IgD-negative memory B cell (primary cell): ENCODE results near the gene MAP3K4. TPM values are rescaled to one million over a fixed set of nuclear protein-coding genes. Genes with fewer than 3 reads are reported as not detected.
"Not testable (repeated sequence)": the region's sequence is repeated elsewhere in the genome, so short reads cannot be mapped to it uniquely, and the experiment has no call there.

Experiments used
- H3K27ac Mint-ChIP-seq, 3 donors: one replicate each; pipeline ENCODE4 v1.8.0; 2020 to 2022; ENCODE audit warnings: mild to moderate bottlenecking in 3 of 3, mixed read lengths in 3 of 3, moderate library complexity in 1 of 3
- H3K27me3 Mint-ChIP-seq: one replicate; pipeline ENCODE4 v1.8.0; 2021; ENCODE audit warnings: mixed read lengths
- H3K36me3 Mint-ChIP-seq: one replicate; pipeline ENCODE4 v1.8.0; 2020; ENCODE audit warnings: mild to moderate bottlenecking, mixed read lengths
- H3K4me1 Mint-ChIP-seq, 3 donors: one replicate each; pipeline ENCODE4 v1.8.0; 2020 to 2022; ENCODE audit warnings: mixed read lengths in 3 of 3, mild to moderate bottlenecking in 1 of 3
- H3K4me3 Mint-ChIP-seq, 4 donors: one replicate each; pipeline ENCODE4 v1.8.0; 2020 to 2022; ENCODE audit warnings: mild to moderate bottlenecking in 4 of 4, mixed read lengths in 4 of 4, moderate library complexity in 3 of 4
- H3K9me3 Mint-ChIP-seq, 3 donors: one replicate each; pipeline ENCODE4 v1.8.0; 2020 to 2021; ENCODE audit warnings: mixed read lengths in 3 of 3, mild to moderate bottlenecking in 1 of 3
- polyA plus RNA-seq: library from polyadenylated mRNA; unstranded; fragments of 300-500 nt; fragmentation: Illumina TruSeq; gene quantifications from one replicate; pipeline ENCODE4 v1.2.3, GENCODE V29; 2021

Gene MAP3K4
- polyA plus RNA-seq, 1 donor from 2014 or later = 10.5 TPM

DNA sequence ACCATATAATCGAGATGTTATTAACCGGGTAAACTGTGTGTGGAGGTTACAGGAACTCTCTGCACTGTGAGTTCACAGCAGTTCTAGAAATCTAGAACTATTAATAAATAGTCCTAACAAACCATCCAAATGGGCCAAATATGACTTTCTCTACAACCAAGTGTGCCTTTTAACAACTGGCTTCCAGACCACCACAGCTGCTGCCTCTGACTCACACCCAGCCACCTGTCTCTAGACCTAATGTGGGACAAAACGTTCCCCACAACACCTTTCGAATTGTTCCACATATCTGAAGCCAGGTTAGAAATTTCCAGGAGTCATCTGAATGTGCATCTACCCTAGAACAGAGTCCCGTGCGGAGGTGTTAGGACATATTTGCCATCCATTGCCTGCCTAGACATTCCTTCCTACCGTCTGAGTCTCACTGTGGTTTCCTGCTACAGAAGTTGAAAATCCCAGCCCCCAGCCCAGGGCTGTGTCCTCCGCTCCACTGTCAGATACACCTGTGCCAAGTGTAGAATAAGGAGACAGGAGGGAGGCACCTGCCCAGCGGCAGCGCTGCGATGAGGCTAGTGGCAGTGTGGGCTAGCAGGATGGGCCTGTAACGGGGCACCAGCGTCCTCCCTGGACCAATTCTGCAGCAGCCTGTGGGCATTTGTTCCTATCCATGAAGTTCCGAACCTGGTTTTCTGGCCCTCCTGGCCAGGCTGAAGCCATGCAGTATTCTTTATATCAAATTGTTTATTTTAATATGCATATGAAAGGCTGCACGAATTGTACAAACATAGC, 28.5 kb upstream of the MAP3K4 start:
- H3K27ac Mint-ChIP-seq = no peak overlapping the region
- no peaks in the 10 kb centered on the region for H3K4me1 Mint-ChIP-seq
- H3K4me3 Mint-ChIP-seq = no peak overlapping the region
- peaks cover 3% of the 10 kb centered on the region for H3K27me3 Mint-ChIP-seq
- H3K9me3 Mint-ChIP-seq = no peaks in the 10 kb centered on the region
- H3K36me3 Mint-ChIP-seq = no peaks in the 10 kb centered on the region

DNA sequence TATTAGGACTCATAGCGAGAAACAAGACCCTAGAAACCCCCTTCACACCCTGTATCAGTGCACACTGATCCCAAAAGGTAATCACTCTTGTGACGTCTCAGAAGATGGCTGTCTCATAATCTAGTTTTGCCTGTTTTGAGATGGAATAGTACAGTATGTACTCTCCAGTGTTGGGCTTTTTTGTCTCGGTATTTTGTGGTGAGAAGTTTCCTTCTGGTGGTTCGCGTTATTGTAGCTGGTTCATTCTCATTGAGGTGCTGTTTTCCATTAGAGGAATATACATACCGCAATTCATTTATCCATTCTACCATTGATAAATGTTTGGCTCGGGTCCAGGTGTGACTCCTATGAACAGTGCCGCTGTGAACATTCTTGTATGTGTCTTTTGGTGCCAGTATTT, 27.9 kb upstream of the MAP3K4 start:
- Mint-ChIP-seq H3K27me3 (peaks cover 3% of the 10 kb centered on the region), H3K27ac (no peak overlapping the region), H3K4me3 (no peak overlapping the region)

DNA sequence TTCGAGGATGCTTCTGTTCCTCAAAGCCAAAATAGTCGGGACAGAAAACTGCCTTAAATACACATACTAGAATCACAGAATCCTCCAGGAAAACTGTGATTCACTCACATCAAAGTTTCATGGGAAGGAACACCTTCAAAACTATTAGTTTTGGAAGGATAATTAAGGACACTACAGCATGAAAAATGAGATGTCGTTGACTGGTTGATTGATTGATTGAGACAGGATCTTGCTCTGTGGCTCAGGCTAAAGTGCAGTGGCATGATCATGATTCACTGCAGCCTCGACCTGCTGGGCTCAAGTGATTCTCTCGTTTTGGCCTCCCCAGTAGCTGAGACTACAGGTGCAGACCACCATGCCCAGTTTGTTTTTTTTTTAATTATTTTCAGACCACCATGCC, 25.7 kb upstream of the MAP3K4 start:
- Mint-ChIP-seq H3K4me3 (no peak overlapping the region), H3K27me3 (peaks cover 6% of the 10 kb centered on the region), H3K9me3 (no peaks in the 10 kb centered on the region), H3K27ac (no peak overlapping the region), H3K36me3 (no peaks in the 10 kb centered on the region), H3K4me1 (no peaks in the 10 kb centered on the region)

More for the DNA sequence above, 27.9 kb upstream of the MAP3K4 start:
- Mint-ChIP-seq H3K9me3 (no peaks in the 10 kb centered on the region), H3K36me3 (no peaks in the 10 kb centered on the region), H3K4me1 (no peaks in the 10 kb centered on the region)

DNA sequence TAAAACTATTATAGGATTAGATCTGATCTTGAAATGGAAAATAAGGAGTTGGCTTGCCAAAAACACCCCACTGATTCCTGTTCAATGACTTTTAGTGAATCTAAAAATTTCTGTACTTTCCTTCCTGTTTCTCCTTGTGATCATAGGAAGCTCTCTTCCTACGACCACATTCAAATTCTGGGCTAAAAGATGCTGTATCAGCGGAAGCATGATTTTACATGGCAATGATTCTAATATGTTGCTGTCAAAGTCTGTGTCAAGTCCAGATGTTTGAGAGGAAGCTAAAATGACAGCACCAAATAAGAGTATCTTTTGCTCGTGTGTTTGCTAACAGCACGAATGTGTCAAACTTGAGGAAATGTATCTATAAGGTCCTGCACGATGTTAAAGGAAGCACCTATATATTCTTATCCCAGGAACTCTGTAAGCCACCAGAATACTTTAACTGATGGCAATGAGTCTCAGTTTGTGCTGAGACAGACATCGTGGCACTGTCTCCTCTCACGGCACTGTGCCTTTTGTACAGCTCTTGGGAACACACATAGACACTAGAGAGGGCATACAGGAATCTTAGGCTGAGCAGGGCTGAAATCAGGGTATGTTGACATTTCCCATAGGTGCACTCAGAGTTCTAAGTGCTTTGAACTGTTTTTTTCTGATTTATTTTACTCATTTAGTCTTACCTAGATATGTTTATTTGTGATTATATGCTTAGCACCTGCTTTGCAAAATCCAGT, 24.9 kb upstream of the MAP3K4 start:
- Mint-ChIP-seq H3K36me3 (no peaks in the 10 kb centered on the region), H3K4me1 (no peaks in the 10 kb centered on the region), H3K4me3 (no peak overlapping the region), H3K27me3 (peaks cover 6% of the 10 kb centered on the region), H3K27ac (no peak overlapping the region), H3K9me3 (no peaks in the 10 kb centered on the region)

DNA sequence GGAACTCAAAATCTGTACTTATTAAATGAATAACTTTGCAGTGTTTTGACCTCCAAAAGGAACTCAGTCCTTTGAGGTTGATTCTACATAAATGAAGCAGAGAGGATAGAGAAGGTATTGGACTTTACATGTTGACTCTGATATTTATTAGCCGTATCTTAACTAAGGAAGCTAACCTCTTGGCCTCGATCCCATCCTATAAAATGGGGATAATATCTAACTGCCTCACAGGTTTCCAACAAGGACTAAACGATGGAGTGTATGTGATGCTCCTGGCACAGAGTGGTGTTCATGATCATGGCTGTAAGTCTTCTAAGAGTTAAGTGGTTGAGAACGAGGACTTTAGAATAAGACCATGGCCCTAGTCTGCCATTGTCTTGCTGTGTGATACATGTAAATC, 24.2 kb upstream of the MAP3K4 start:
- no peak overlapping the region for H3K4me3 Mint-ChIP-seq
- H3K4me1 Mint-ChIP-seq = no peaks in the 10 kb centered on the region
- H3K9me3 Mint-ChIP-seq = no peaks in the 10 kb centered on the region
- peaks cover 6% of the 10 kb centered on the region for H3K27me3 Mint-ChIP-seq
- H3K27ac Mint-ChIP-seq = no peak overlapping the region
- no peaks in the 10 kb centered on the region for H3K36me3 Mint-ChIP-seq

DNA sequence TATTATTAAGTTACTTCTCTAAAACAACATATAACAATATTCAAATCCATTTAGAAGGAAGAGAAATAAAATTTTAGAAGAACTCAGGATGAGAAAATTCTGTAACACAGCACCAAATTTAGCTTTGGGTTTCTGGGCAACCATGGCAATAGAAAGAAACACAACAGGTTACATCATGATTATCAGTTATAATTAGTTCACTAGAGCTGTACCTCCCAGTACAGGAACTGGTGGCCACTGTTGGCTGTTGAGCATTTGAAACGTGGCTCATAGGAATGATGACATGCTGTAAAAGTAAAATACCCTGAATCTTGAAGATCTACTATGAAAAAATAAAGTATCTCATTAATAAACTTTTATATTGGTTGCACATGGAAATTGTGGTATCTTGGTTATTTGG, 23.7 kb upstream of the MAP3K4 start:
- H3K4me1 Mint-ChIP-seq = no peaks in the 10 kb centered on the region
- peaks cover 8% of the 10 kb centered on the region for H3K27me3 Mint-ChIP-seq
- H3K36me3 Mint-ChIP-seq = no peaks in the 10 kb centered on the region
- H3K4me3 Mint-ChIP-seq = no peak overlapping the region
- no peak overlapping the region for H3K27ac Mint-ChIP-seq
- H3K9me3 Mint-ChIP-seq = no peaks in the 10 kb centered on the region

DNA sequence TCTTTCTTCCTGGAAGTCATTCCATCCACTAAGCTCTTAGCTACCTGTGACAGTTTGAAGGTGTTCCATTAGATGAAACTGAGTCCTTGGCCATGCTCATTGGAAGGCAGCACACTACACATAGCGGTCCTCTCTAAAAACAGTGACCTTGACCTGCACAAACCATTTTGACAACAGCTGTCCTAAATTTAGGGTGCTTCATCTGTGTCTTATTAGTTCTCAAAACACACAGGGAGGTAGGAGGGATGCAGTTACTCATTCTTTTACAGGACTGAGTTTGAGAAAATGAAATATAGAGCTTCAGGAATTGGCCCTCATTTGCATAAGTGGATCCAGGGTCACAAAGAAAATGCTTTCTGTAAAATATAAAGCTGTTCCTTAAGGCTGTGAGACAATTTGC, 20.4 kb upstream of the MAP3K4 start:
- H3K36me3 Mint-ChIP-seq = no peaks in the 10 kb centered on the region
- no peak overlapping the region for H3K27ac Mint-ChIP-seq
- H3K9me3 Mint-ChIP-seq = no peaks in the 10 kb centered on the region
- no peak overlapping the region for H3K4me3 Mint-ChIP-seq
- peaks cover 15% of the 10 kb centered on the region for H3K27me3 Mint-ChIP-seq
- H3K4me1 Mint-ChIP-seq = no peaks in the 10 kb centered on the region

DNA sequence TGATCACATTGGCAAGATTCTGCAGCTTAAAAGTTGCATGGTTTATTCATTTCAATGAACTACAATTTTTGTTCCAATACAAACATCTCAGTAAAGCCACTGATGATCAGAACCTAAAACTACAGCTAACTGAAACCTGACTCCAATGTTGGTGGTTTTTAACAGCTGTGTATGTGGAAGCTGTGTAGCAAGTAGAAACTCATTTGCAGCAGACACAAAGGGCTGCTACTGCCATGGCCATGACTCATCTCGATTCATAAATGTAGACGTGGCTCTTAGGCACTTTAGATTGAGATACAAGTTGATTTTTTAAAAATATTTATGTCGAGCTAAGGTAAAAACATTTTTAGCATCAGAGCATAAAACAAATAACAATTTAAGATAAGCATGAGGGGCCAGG, 19.5 kb upstream of the MAP3K4 start:
- no peak overlapping the region for H3K27ac Mint-ChIP-seq
- no peaks in the 10 kb centered on the region for H3K9me3 Mint-ChIP-seq
- H3K27me3 Mint-ChIP-seq = peaks cover 15% of the 10 kb centered on the region
- H3K36me3 Mint-ChIP-seq = no peaks in the 10 kb centered on the region
- H3K4me3 Mint-ChIP-seq = no peak overlapping the region
- no peaks in the 10 kb centered on the region for H3K4me1 Mint-ChIP-seq

DNA sequence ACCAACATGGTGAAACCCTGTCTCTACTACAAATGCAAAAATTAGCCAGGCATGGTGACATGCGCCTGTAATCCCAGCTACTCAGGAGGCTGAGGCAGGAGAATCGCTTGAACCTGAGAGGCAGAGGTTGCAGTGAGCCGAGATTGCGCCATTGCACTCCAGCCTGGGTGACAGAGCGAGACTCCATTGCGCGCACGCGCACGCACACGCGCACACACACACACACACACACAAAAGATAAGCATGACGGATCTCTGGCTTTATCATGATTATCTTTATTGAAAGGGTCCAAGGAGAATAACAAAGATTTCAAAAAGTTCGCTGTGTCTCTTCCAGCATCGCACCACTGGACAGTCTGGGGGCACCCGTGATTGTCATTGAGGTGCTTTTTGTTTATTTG, 19.0 kb upstream of the MAP3K4 start:
- H3K27me3 Mint-ChIP-seq = peaks cover 17% of the 10 kb centered on the region
- not testable (repeated sequence) for H3K36me3 Mint-ChIP-seq, H3K4me1 Mint-ChIP-seq, H3K9me3 Mint-ChIP-seq, H3K4me3 Mint-ChIP-seq, H3K27ac Mint-ChIP-seq

DNA sequence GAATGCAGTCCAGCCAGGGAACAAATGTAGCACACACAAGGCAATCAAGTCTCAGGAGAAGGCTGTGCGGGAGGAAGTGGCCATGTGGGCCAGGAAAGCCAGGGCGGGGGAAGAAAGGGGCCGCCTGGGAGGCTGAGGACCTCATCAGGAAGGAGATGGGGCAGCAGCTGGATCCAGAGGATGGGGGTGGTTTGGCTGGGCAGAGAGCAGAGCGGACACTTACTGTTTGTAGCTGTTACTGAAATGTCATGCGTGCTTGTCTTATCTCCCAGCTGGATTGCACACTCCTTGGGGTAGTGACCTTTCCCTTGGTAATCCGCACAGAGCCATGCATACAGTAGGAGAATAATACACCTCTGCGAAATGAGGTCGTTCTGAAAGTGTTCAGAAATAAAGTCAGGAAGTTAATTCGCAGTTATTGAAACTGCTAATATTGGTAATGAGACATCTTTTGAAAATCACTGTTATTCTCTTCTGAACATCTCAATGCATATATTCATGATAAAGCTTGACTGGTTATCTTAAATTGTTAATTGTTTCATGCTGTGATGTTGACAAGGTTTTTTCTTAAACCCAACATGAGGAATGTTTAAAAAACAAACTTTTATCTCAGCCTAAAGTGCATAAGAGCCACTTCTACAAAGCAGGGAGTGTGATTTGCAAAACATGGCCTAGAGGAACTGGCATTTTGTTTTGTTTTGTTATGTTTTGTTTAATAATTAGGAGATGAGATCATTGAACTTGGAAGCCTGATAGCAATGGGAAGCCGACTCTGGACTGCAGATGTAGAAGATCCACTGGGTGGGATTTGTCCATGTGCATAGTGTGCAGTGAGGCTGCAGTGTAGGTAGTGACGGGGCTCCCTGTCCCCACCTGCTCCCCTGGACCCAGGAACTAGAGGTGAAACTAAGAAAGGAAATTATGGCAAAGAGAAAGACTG, 18.0 kb upstream of the MAP3K4 start:
- Mint-ChIP-seq H3K27ac (no peak overlapping the region), H3K4me1 (no peaks in the 10 kb centered on the region), H3K9me3 (no peaks in the 10 kb centered on the region), H3K36me3 (no peaks in the 10 kb centered on the region), H3K27me3 (peaks cover 19% of the 10 kb centered on the region), H3K4me3 (no peak overlapping the region)

DNA sequence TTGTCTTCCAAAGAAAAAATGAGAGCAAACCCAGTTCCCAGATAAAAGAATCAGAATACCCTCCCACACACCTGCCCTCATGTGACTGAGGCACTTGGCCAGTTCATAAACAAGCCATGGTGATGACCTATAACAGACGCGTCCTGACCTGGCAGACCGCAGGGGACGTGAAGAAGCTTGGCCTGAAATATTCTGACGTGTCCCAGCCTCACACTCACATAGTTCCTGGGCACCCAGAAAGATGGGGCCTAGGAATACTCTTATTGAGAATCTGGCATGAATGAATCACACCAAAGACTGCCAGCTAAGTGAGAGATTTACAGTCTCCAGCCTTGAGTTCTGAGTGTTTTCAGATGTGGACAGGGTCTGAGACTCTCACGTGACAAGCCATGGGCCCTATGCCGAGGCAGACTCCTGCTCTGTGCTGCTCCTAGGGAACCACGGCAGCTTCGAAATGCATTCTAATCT, 17.2 kb upstream of the MAP3K4 start:
- H3K9me3 Mint-ChIP-seq = peaks cover 0 to 1% (median 0%) of the 10 kb centered on the region in 3 donors
- peaks cover 23% of the 10 kb centered on the region for H3K27me3 Mint-ChIP-seq
- H3K4me1 Mint-ChIP-seq = no peaks in the 10 kb centered on the region
- H3K4me3 Mint-ChIP-seq = no peak overlapping the region
- no peaks in the 10 kb centered on the region for H3K36me3 Mint-ChIP-seq
- no peak overlapping the region for H3K27ac Mint-ChIP-seq

DNA sequence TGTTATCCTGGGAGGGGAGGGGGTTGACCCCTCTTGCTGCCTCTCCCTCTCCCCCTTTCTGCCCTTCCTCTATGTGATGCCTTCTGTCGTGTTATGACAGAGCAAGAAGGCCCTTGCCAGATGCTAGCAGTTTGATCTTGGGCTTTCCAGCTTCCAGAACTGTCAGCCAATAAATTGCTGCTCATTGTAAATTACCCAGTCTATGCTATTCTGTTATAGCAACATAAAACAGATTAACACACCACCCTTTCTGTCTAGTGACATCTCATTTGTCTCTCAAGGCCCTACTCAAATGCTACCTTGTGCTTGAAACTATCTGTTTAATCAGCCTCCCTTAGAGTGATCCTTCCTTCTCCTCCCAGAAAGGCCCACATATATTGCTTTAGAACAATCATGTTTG, 16.4 kb upstream of the MAP3K4 start:
- H3K27ac Mint-ChIP-seq = no peak overlapping the region
- no peaks in the 10 kb centered on the region for H3K36me3 Mint-ChIP-seq
- peaks cover 19% of the 10 kb centered on the region for H3K27me3 Mint-ChIP-seq
- no peaks in the 10 kb centered on the region for H3K4me1 Mint-ChIP-seq
- no peak overlapping the region for H3K4me3 Mint-ChIP-seq
- peaks cover 0 to 2% (median 0%) of the 10 kb centered on the region in 3 donors for H3K9me3 Mint-ChIP-seq

DNA sequence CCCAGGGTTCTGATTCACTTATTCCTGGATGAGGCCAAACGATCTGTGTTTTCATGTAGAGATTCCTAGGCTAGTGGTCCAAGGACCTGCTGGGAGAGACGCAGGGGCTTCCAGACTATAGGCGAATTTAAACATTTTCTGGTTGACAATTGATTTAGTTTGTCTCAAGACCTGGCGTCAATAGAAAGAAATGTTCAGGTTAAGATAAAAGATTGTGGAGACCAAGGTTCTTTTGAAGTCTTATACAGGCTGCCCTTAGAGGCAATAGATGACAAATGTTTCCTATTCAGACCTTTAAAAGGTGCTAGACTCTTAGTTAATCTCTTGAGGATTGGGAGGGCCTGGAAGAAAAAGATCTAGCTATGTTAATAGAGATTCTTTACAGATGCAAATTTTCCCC, 15.6 kb upstream of the MAP3K4 start:
- not testable (repeated sequence) for H3K9me3 Mint-ChIP-seq, H3K4me3 Mint-ChIP-seq, H3K36me3 Mint-ChIP-seq, H3K27ac Mint-ChIP-seq, H3K4me1 Mint-ChIP-seq
- peaks cover 16% of the 10 kb centered on the region for H3K27me3 Mint-ChIP-seq

DNA sequence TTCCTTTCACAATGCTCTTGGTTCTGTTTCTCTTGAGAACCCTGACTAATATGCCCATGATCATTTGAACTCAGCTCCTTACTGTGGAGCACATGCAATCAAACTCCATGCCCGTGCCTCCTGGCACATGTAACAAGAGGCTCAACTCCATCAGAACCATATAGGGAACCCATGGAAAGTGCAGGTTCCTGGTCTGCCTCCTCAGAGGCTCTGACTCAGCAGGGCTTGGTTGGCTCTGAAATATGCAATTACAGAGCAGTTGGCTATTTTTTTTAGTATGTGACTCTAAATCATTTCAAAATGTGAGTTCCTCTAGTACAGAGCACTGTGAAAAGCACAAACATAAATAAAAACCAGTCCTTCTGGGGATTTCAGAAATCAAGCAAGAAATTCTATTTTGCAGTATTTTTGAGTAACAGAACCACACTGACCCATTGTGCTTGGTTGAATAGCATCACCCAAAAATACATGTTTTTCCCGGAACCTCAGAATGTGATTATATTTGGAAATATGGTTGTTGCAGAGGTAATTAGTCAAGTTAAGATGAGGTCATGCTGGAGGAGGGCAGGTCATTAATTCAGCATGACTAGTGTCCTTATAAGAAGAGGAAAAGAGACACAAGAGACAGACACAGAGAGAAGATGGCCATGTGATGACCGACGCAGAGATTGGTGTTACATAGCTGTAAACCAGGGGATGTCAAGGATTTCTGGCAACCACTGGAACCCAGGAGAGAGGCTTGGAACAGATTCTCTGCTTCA, 13.2 kb upstream of the MAP3K4 start:
- no peak overlapping the region for H3K27ac Mint-ChIP-seq
- H3K27me3 Mint-ChIP-seq = peaks cover 12% of the 10 kb centered on the region
- no peaks in the 10 kb centered on the region for H3K4me1 Mint-ChIP-seq
- no peak overlapping the region for H3K4me3 Mint-ChIP-seq
- no peaks in the 10 kb centered on the region for H3K36me3 Mint-ChIP-seq
- H3K9me3 Mint-ChIP-seq = peaks cover 0 to 14% (median 7%) of the 10 kb centered on the region in 3 donors
